ENCODE data around the gene SLC30A2. TPM values are rescaled to one million over a fixed set of nuclear protein-coding genes. Genes with fewer than 3 reads are reported as not detected.

The SLC30A2 gene
- total and polyA plus RNA-seq, 2 experiments from 2014 or later = 0.07 TPM; not detected in 1

DNA sequence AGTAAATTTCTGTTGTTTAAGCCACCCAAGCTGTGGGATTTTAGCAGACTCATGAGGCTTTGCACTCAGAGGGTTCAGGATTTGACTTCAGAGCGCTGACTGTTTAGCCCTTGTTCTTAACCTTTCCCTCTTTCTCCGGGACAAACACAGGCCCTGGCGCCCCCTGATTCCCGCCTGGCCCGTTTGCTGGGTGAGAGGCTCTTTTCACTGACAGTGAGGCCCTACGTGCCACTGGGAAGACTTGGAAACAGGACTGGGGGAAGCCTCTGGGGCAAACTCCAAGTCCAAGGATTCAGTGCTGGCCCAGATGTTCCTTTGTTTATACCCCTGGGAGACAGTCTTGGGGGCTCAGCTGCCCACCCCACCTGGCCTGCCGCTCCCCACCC lies 33.3 kb upstream of the SLC30A2 start:
- DNase-seq (ENCODE audit: low spot score) (peak; percentile 28), ATAC-seq (peak; percentile 78)
- Histone ChIP-seq H2AFZ (peak overlapping the region; percentile 99), H3K9me2 (ENCODE audit: insufficient read depth) (no peaks in the 10 kb centered on the region), H3K36me3 (ENCODE audit: insufficient read depth) (no peaks in the 10 kb centered on the region), H3K4me2 (peak overlapping the region; percentile 67; the same call in 1 of the 2 replicates), H3F3A (replicated peaks; ENCODE audit: low read depth) (no peaks in the 10 kb centered on the region), H3K27me3 (ENCODE audit: insufficient read depth) (no peaks in the 10 kb centered on the region), H3K4me1 (ENCODE audit: insufficient read depth) (peaks cover 14% of the 10 kb centered on the region), H3K27ac (ENCODE audit: low read depth) (no peak overlapping the region), H3K79me2 (replicated peaks; ENCODE audit: insufficient read depth) (no peaks in the 10 kb centered on the region), H3K4me3 (no peak overlapping the region), H4K20me1 (replicated peaks; ENCODE audit: insufficient read depth) (no peaks in the 10 kb centered on the region)
- no peak overlapping the region for H3K4me3 Mint-ChIP-seq
- no peaks in the 10 kb centered on the region for H3K9me3 Mint-ChIP-seq
- peaks cover 14% of the 10 kb centered on the region for H3K4me1 Mint-ChIP-seq
- H3K27me3 Mint-ChIP-seq (ENCODE audit: insufficient read depth, low read depth, poor library complexity) = no peaks in the 10 kb centered on the region
- no peak for TF ChIP-seq CREB1 (CRISPR knock-in tag; IDR thresholded peaks at IDR 0.05; ENCODE audit: low read depth)
- no peak for TF ChIP-seq JUNB (IDR thresholded peaks at IDR 0.05; ENCODE audit: unreplicated experiment)
- no peak for TF ChIP-seq ZNF462 (CRISPR knock-in tag; IDR thresholded peaks at IDR 0.05)
- TF ChIP-seq POLR2AphosphoS5 (IDR thresholded peaks at IDR 0.05; ENCODE audit: low read depth) = no peak
- TF ChIP-seq, protein P1, sequence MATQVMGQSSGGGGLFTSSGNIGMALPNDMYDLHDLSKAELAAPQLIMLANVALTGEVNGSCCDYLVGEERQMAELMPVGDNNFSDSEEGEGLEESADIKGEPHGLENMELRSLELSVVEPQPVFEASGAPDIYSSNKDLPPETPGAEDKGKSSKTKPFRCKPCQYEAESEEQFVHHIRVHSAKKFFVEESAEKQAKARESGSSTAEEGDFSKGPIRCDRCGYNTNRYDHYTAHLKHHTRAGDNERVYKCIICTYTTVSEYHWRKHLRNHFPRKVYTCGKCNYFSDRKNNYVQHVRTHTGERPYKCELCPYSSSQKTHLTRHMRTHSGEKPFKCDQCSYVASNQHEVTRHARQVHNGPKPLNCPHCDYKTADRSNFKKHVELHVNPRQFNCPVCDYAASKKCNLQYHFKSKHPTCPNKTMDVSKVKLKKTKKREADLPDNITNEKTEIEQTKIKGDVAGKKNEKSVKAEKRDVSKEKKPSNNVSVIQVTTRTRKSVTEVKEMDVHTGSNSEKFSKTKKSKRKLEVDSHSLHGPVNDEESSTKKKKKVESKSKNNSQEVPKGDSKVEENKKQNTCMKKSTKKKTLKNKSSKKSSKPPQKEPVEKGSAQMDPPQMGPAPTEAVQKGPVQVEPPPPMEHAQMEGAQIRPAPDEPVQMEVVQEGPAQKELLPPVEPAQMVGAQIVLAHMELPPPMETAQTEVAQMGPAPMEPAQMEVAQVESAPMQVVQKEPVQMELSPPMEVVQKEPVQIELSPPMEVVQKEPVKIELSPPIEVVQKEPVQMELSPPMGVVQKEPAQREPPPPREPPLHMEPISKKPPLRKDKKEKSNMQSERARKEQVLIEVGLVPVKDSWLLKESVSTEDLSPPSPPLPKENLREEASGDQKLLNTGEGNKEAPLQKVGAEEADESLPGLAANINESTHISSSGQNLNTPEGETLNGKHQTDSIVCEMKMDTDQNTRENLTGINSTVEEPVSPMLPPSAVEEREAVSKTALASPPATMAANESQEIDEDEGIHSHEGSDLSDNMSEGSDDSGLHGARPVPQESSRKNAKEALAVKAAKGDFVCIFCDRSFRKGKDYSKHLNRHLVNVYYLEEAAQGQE (IDR thresholded peaks at IDR 0.05; ENCODE audit: unreplicated experiment) = no peak
- TF ChIP-seq CTCF (conservative IDR thresholded peaks at IDR 0.05; ENCODE audit: low read depth in 2 of 2) = no peak
- peak overlapping the region; percentile 46; the same call in 1 of the 2 replicates for H3K27ac Mint-ChIP-seq
- no peaks in the 10 kb centered on the region for H3K36me3 Mint-ChIP-seq (ENCODE audit: low read depth)
